Measurements from ENCODE around the gene WDR88.

GRCh38 chr19:33198169-33198568, 66.3 kb downstream of the WDR88 start:
- TF ChIP-seq MAX (IDR thresholded peaks at IDR 0.05; ENCODE audit: low read depth, low read length) (no peak), ATF3 (IDR thresholded peaks at IDR 0.05; ENCODE audit: borderline replicate concordance, extremely low read depth, low read depth, low read length) (no peak), MEF2A (IDR thresholded peaks at IDR 0.05; ENCODE audit: insufficient read depth, low read depth, low read length) (no peak), USF1 (IDR thresholded peaks at IDR 0.05; ENCODE audit: borderline replicate concordance, extremely low read length, insufficient read depth, low read depth, low read length) (no peak), EZH2 (IDR thresholded peaks at IDR 0.05; ENCODE audit: borderline replicate concordance, control insufficient read depth, low read depth, low read length) (no peak), TAF1 (IDR thresholded peaks at IDR 0.05; ENCODE audit: borderline replicate concordance, low read depth, low read length) (no peak), USF2 (IDR thresholded peaks at IDR 0.05; ENCODE audit: borderline replicate concordance, low read depth, low read length) (no peak), POLR2AphosphoS5 (IDR thresholded peaks at IDR 0.05; ENCODE audit: low read length) (no peak), CTCF (IDR thresholded peaks at IDR 0.05 in 2 of 3, conservative IDR thresholded peaks at IDR 0.05 in 1 of 3; ENCODE audit: control insufficient read depth in 2 of 3, extremely low read depth in 1 of 3, insufficient read depth in 1 of 3, low read depth in 3 of 3, low read length in 3 of 3) (no peak), IRF3 (IDR thresholded peaks at IDR 0.05) (no peak), EP300 (IDR thresholded peaks at IDR 0.05; ENCODE audit: borderline replicate concordance in 1 of 2, control insufficient read depth in 1 of 2, low read depth in 2 of 2, low read length in 2 of 2) (no peak), NR2C2 (IDR thresholded peaks at IDR 0.05; ENCODE audit: borderline replicate concordance, control insufficient read depth, insufficient read length, low read depth) (no peak), BHLHE40 (IDR thresholded peaks at IDR 0.05; ENCODE audit: borderline replicate concordance in 1 of 2, low read depth in 2 of 2, low read length in 1 of 2) (no peak), BMI1 (IDR thresholded peaks at IDR 0.05; ENCODE audit: borderline replicate concordance) (no peak)

Data from GM12878 (cell line).